Osteoblast (primary cell): ENCODE data around the gene NT5DC3. TPM values are rescaled to one million over a fixed set of nuclear protein-coding genes. Genes with fewer than 3 reads are reported as not detected.

Source experiments
- DNase-seq: peaks from one replicate; pipeline ENCODE4 v3.0.0; 2011; ENCODE audit warnings: low spot score, mixed read lengths; ENCODE audit not compliant: insufficient read length; ENCODE audit errors: missing footprints
- H2AFZ ChIP-seq: 2 replicates; pipeline ENCODE4 v1.6.0; 2011; ENCODE audit warnings: mild to moderate bottlenecking, low read length
- H3K27ac ChIP-seq: 2 replicates; pipeline ENCODE4 v1.5.1; 2011; ENCODE audit warnings: mild to moderate bottlenecking, low read depth, low read length, moderate library complexity
- H3K27me3 ChIP-seq: 2 replicates; pipeline ENCODE4 v1.6.0; 2012; ENCODE audit warnings: mild to moderate bottlenecking, control low read depth, inconsistent platforms, low read length, moderate library complexity; ENCODE audit not compliant: insufficient read depth
- H3K36me3 ChIP-seq: 2 replicates; pipeline ENCODE4 v1.5.1; 2011; ENCODE audit warnings: mild to moderate bottlenecking, low read length, control low read depth, moderate library complexity; ENCODE audit not compliant: insufficient read depth
- H3K4me1 ChIP-seq: 2 replicates; pipeline ENCODE4 v1.5.1; 2011; ENCODE audit warnings: mild to moderate bottlenecking, low read length, control low read depth, moderate library complexity; ENCODE audit not compliant: insufficient read depth
- H3K4me2 ChIP-seq: 2 replicates; pipeline ENCODE4 v1.6.0; 2011; ENCODE audit warnings: mild to moderate bottlenecking, low read length; ENCODE audit not compliant: insufficient read depth
- H3K4me3 ChIP-seq: fragments of 200-600 bp; sonication (generic); 3 replicates; pipeline ENCODE4 v1.5.1; 2012; ENCODE audit warnings: mild to moderate bottlenecking, low read length, inconsistent platforms; ENCODE audit not compliant: insufficient read depth
- H3K79me2 ChIP-seq: 2 replicates; pipeline ENCODE4 v1.6.0; 2012; ENCODE audit warnings: mild to moderate bottlenecking, low read length, control low read depth, inconsistent platforms; ENCODE audit not compliant: insufficient read depth
- H3K9me3 ChIP-seq: 2 replicates; pipeline ENCODE4 v1.5.1; 2011; ENCODE audit warnings: low read depth, low read length, control low read depth
- H4K20me1 ChIP-seq: 2 replicates; pipeline ENCODE4 v1.6.0; 2012; ENCODE audit warnings: mild to moderate bottlenecking, low read length, control low read depth; ENCODE audit not compliant: insufficient read depth
- CTCF ChIP-seq: IDR thresholded peaks from 2 replicates; pipeline ENCODE4 v1.5.1; 2011; ENCODE audit warnings: mild to moderate bottlenecking, low read depth, low read length, moderate library complexity; ENCODE audit errors: extremely low read depth
- total RNA-seq: library from RNA; depleted of rRNA; stranded (reverse); fragments of >200 nt; gene quantifications from 2 replicates; pipeline ENCODE4 v1.2.3, GENCODE V29; 2012

Gene NT5DC3
- total RNA-seq, 1 donor: 10.1 TPM

- Histone ChIP-seq H3K4me3 (no peak overlapping the region), H3K9me3 (no peaks in the 10 kb centered on the region), H2AFZ (no peak overlapping the region), H3K4me2 (no peak overlapping the region), H3K79me2 (no peaks in the 10 kb centered on the region), H3K36me3 (no peaks in the 10 kb centered on the region), H3K27ac (no peak overlapping the region), H3K4me1 (no peaks in the 10 kb centered on the region), H3K27me3 (no peaks in the 10 kb centered on the region), H4K20me1 (no peaks in the 10 kb centered on the region)
- no peak for TF ChIP-seq CTCF
- DNase-seq: no peak
These were observed 93.0 kb downstream of the NT5DC3 start for GRCh38 chr12:103748002-103748401.

- H3K4me3 ChIP-seq: no peak overlapping the region
- no peaks in the 10 kb centered on the region for H3K27me3 ChIP-seq
- no peak for DNase-seq
- H3K9me3 ChIP-seq: no peaks in the 10 kb centered on the region
- no peaks in the 10 kb centered on the region for H3K36me3 ChIP-seq
- H2AFZ ChIP-seq: no peak overlapping the region
- H3K79me2 ChIP-seq: no peaks in the 10 kb centered on the region
- no peak for TF ChIP-seq CTCF
- H4K20me1 ChIP-seq: no peaks in the 10 kb centered on the region
- H3K4me2 ChIP-seq: no peak overlapping the region
- H3K27ac ChIP-seq: no peak overlapping the region
- H3K4me1 ChIP-seq: no peaks in the 10 kb centered on the region
These were observed 95.1 kb downstream of the NT5DC3 start for GRCh38 chr12:103745962-103746361.

GRCh38 chr12:103743788-103744187 is 97.2 kb downstream of the NT5DC3 start:
- H3K36me3 ChIP-seq: no peaks in the 10 kb centered on the region
- no peak for DNase-seq
- H3K4me1 ChIP-seq: no peaks in the 10 kb centered on the region
- H3K4me3 ChIP-seq: no peak overlapping the region
- no peaks in the 10 kb centered on the region for H3K9me3 ChIP-seq
- H3K79me2 ChIP-seq: no peaks in the 10 kb centered on the region
- no peaks in the 10 kb centered on the region for H3K27me3 ChIP-seq
- no peak overlapping the region for H3K4me2 ChIP-seq
- H2AFZ ChIP-seq: no peak overlapping the region
- H4K20me1 ChIP-seq: no peaks in the 10 kb centered on the region
- H3K27ac ChIP-seq: no peak overlapping the region
- TF ChIP-seq CTCF: no peak

- H2AFZ ChIP-seq: no peak overlapping the region
- no peaks in the 10 kb centered on the region for H3K9me3 ChIP-seq
- H3K27me3 ChIP-seq: no peaks in the 10 kb centered on the region
- H3K27ac ChIP-seq: no peak overlapping the region
- H3K36me3 ChIP-seq: no peaks in the 10 kb centered on the region
- no peak overlapping the region for H3K4me3 ChIP-seq
- DNase-seq: no peak
- H3K4me1 ChIP-seq: no peaks in the 10 kb centered on the region
- no peaks in the 10 kb centered on the region for H3K79me2 ChIP-seq
- no peaks in the 10 kb centered on the region for H4K20me1 ChIP-seq
- TF ChIP-seq CTCF: no peak
- no peak overlapping the region for H3K4me2 ChIP-seq
These were observed 98.6 kb downstream of the NT5DC3 start for GRCh38 chr12:103742349-103742932.
